HepG2 (cell line): ENCODE results near the gene TM2D1. TPM values are rescaled to one million over a fixed set of nuclear protein-coding genes. Genes with fewer than 3 reads are reported as not detected.

ENCODE experiments used
- ATAC-seq: fragments of 200-7000 bp; cut with Tn5 transposase; 3 replicates; pipeline ENCODE4 v1.9.1; 2020; ENCODE audit warnings: mild to moderate bottlenecking, moderate library complexity
- BruUV-seq: library from RNA; stranded (reverse); fragments of 400-500 nt; replicated peaks from 2 replicates; lab custom pipeline; 2021; lab: Mats Ljungman, UMichigan
- CTCF ChIA-PET: fragments of 300-600 bp; formaldehyde crosslinking; extraction: SDS; loops from one replicate; lab custom pipeline; 2021; ENCODE audit warnings: low total read pairs, inconsistent platforms, low intra/inter-chr PET ratio; lab: Yijun Ruan, JAX
- POLR2A ChIA-PET: fragments of 350-600 bp; sonication (Branson Sonifier 250); formaldehyde crosslinking; loops from one replicate; lab custom pipeline; 2020; ENCODE audit warnings: antibody characterized with exemption, inconsistent platforms; lab: Yijun Ruan, JAX
- DNase-seq: peaks from one replicate; pipeline ENCODE4 v3.0.0-alpha.2; 2015; ENCODE audit warnings: low spot score
- FAIRE-seq: peaks from 3 replicates; lab custom pipeline; 2011; peaks lifted over from hg19 to GRCh38; lab: Jason Lieb, UNC
- H2AFZ ChIP-seq: one replicate; pipeline ENCODE4 v1.6.1; 2011; ENCODE audit warnings: low read length, inconsistent platforms
- H3K27ac ChIP-seq: fragments of 300-600 bp; 3 replicates; pipeline ENCODE4 v1.8.0; 2011; ENCODE audit warnings: mixed run types, mild to moderate bottlenecking, mixed read lengths, low read length, inconsistent platforms; ENCODE audit not compliant: insufficient read depth; ENCODE audit errors: extremely low read length
- H3K27me3 ChIP-seq, 2 experiments: fragments of 200-600 bp in 1 of 2; 2 replicates in 1 of 2; 3 replicates in 1 of 2; pipeline versions ENCODE4 v1.6.0 to v1.8.0; 2011; ENCODE audit warnings: low read length in 2 of 2, mild to moderate bottlenecking in 2 of 2, moderate library complexity in 2 of 2, inconsistent platforms in 1 of 2; ENCODE audit not compliant: insufficient read depth in 2 of 2, control insufficient read depth in 1 of 2
- H3K36me3 ChIP-seq, 2 experiments: fragments of 200-600 bp in 1 of 2; replicated peaks in 1 of 2; 2 replicates in 1 of 2; 3 replicates in 1 of 2; pipeline versions ENCODE4 v1.5.1 to v1.8.0; 2011; ENCODE audit warnings: low read length in 2 of 2, inconsistent platforms in 1 of 2; ENCODE audit not compliant: insufficient read depth in 2 of 2, control insufficient read depth in 1 of 2
- H3K4me1 ChIP-seq: 2 replicates; pipeline ENCODE4 v1.5.1; 2012; ENCODE audit warnings: low read length, inconsistent platforms; ENCODE audit not compliant: insufficient read depth
- H3K4me2 ChIP-seq: 2 replicates; pipeline ENCODE4 v1.6.0; 2011; ENCODE audit warnings: low read depth, low read length, inconsistent platforms
- H3K4me3 ChIP-seq, 3 experiments: fragments of 200-600 bp in 1 of 3; sonication (generic), shearing (Covaris generic) in 1 of 3; replicated peaks in 1 of 3; 2 replicates each; pipeline ENCODE4 v1.5.1; 2011 to 2016; ENCODE audit warnings: low read length in 3 of 3, inconsistent platforms in 2 of 3, low read depth in 2 of 3, mild to moderate bottlenecking in 2 of 3, control low read depth in 1 of 3, mixed read lengths in 1 of 3; ENCODE audit not compliant: insufficient read depth in 1 of 3
- H3K79me2 ChIP-seq: one replicate; pipeline ENCODE4 v1.6.1; 2011; ENCODE audit warnings: low read length, inconsistent platforms; ENCODE audit not compliant: insufficient read depth
- H3K9ac ChIP-seq: 2 replicates; pipeline ENCODE4 v1.6.0; 2011; ENCODE audit warnings: mild to moderate bottlenecking, low read depth, low read length, inconsistent platforms; ENCODE audit not compliant: insufficient read depth
- H3K9me3 ChIP-seq: 2 replicates; pipeline ENCODE4 v1.5.1; 2012; ENCODE audit warnings: mild to moderate bottlenecking, low read length
- H4K20me1 ChIP-seq: 2 replicates; pipeline ENCODE4 v1.6.0; 2011; ENCODE audit warnings: inconsistent platforms, mild to moderate bottlenecking, low read length, moderate library complexity; ENCODE audit not compliant: insufficient read depth
- BORCS8-MEF2B ChIP-seq: sonication (generic); formaldehyde crosslinking; IDR thresholded peaks from 2 replicates; pipeline ENCODE4 v1.8.0; 2022; ENCODE audit warnings: mild to moderate bottlenecking, missing genetic modification reagents
- CCDC6 ChIP-seq: sonication (generic); formaldehyde crosslinking; IDR thresholded peaks from 2 replicates; pipeline ENCODE4 v1.8.1; 2022; ENCODE audit warnings: mild to moderate bottlenecking, missing genetic modification reagents, moderate library complexity
- FOXK1 ChIP-seq: sonication (generic); formaldehyde crosslinking; IDR thresholded peaks from 2 replicates; pipeline ENCODE4 v1.4.0; 2020; ENCODE audit warnings: low read depth, missing genetic modification reagents, borderline replicate concordance
- MAZ ChIP-seq, 2 experiments: sonication (generic) in 1 of 2; formaldehyde crosslinking in 1 of 2; IDR thresholded peaks; 2 replicates each; pipeline versions ENCODE4 v1.5.0 to v1.6.1; 2012 to 2020; ENCODE audit warnings: low read depth in 2 of 2, mild to moderate bottlenecking in 2 of 2, borderline replicate concordance in 1 of 2, improper control_type of control experiment in 1 of 2, low read length in 1 of 2, missing genetic modification reagents in 1 of 2, moderate library complexity in 1 of 2
- POGK ChIP-seq: sonication (generic); formaldehyde crosslinking; conservative IDR thresholded peaks from 2 replicates; pipeline ENCODE4 v1.8.0; 2022; ENCODE audit warnings: mild to moderate bottlenecking, moderate library complexity, missing genetic modification reagents
- SNAPC2 ChIP-seq: sonication (generic); formaldehyde crosslinking; IDR thresholded peaks from 2 replicates; pipeline ENCODE4 v1.8.1; 2022; ENCODE audit warnings: mild to moderate bottlenecking, missing genetic modification reagents
- TOE1 ChIP-seq: sonication (generic); formaldehyde crosslinking; IDR thresholded peaks from 2 replicates; pipeline ENCODE4 v1.4.0; 2020; ENCODE audit warnings: mild to moderate bottlenecking, missing genetic modification reagents
- XRCC5 ChIP-seq: fragments of 200-400 bp; formaldehyde crosslinking; optimal IDR thresholded peaks from 2 replicates; pipeline ENCODE3; 2017; ENCODE audit warnings: mild to moderate bottlenecking, low read length
- ZNF160 ChIP-seq: sonication (generic); formaldehyde crosslinking; IDR thresholded peaks from 2 replicates; pipeline ENCODE4 v1.8.0; 2022; ENCODE audit warnings: mild to moderate bottlenecking, inconsistent platforms, missing genetic modification reagents
- ZNF18 ChIP-seq: sonication (generic); formaldehyde crosslinking; IDR thresholded peaks from 2 replicates; pipeline ENCODE4 v1.8.0; 2022; ENCODE audit warnings: mild to moderate bottlenecking, missing genetic modification reagents; ENCODE audit not compliant: insufficient replicate concordance
- ZNF710 ChIP-seq: sonication (generic); formaldehyde crosslinking; IDR thresholded peaks from 2 replicates; pipeline ENCODE4 v1.5.0; 2020; ENCODE audit warnings: mild to moderate bottlenecking, missing genetic modification reagents, borderline replicate concordance
- ZNF800 ChIP-seq: sonication (generic); formaldehyde crosslinking; IDR thresholded peaks from 2 replicates; pipeline ENCODE4 v1.4.0; 2020; ENCODE audit warnings: missing genetic modification reagents
- WGBS: methylation state at CpG from one replicate; pipeline ENCODE4 v1.1.6; 2017; ENCODE audit warnings: low lambda C conversion rate; 5-methylcytosine and 5-hydroxymethylcytosine counted together
- in situ Hi-C: cut with HindIII; loops from 2 replicates; pipeline ENCODE4 v1.10.0; 2017; ENCODE audit warnings: low pct_unique_long_range_greater_than_20kb; ENCODE audit not compliant: extremely low pct_ligation_motif_present
- intact Hi-C: fragments of 100-400 bp; cut with micrococcal nuclease; formaldehyde crosslinking; loops from one replicate; pipeline ENCODE4 v1.10.0; 2022; ENCODE audit not compliant: unreplicated experiment
- polyA plus RNA-seq, 8 experiments: library from polyadenylated mRNA; depleted of rRNA in 3 of 8; stranded (reverse) in 7 of 8; unstranded in 1 of 8; fragments of >200 nt; fragmentation: Illumina TruSeq in 4 of 8; extraction: Trizol in 4 of 8; gene quantifications; 2 replicates each; pipeline versions ENCODE4 v1.2.1 to v1.2.3, GENCODE V29; 2011 to 2016; ENCODE audit warnings: low read depth in 4 of 8, missing spikeins in 1 of 8, mixed read lengths in 1 of 8; ENCODE audit not compliant: insufficient read depth in 1 of 8
- total RNA-seq, 5 experiments: library from RNA; depleted of rRNA; stranded (reverse); fragments of >200 nt; fragmentation: Illumina TruSeq; extraction: Trizol; gene quantifications; 2 replicates each; pipeline ENCODE4 v1.2.3, GENCODE V29; 2016; ENCODE audit warnings: low read depth in 1 of 5

Gene TM2D1
- total and polyA plus RNA-seq, 2 of the 13 experiments (the other 11 are each of a cell fraction or from before 2014, with no cell fraction given) = 26.6 to 49.0 TPM

- in situ Hi-C loops (no loop called here), intact Hi-C loops (no loop called here)
- ChIA-PET POLR2A (interaction anchor here (0.5 kb wide), 1 partner anchor 11 kb away, joined by 3 read pairs; no protein-coding TSS in a partner anchor), CTCF (no interaction called here)
- Histone ChIP-seq H3K4me1 (peaks cover 33% of the 10 kb centered on the region), H3K4me3 (peak within 1 kb of the TSS; percentile 60 to 88 (median 78)), H2AFZ (peak within 1 kb of the TSS; percentile 89), H3K9ac (peak within 1 kb of the TSS; percentile 67), H3K9me3 (no peaks in the 10 kb centered on the region), H4K20me1 (no peaks in the 10 kb centered on the region), H3K27ac (peak within 1 kb of the TSS; percentile 75), H3K79me2 (peaks cover 4% of the 10 kb centered on the region), H3K4me2 (peak within 1 kb of the TSS; percentile 67), H3K27me3 (no peaks in the 10 kb centered on the region), H3K36me3 (no peaks in the 10 kb centered on the region)
- peak; percentile 82 for ATAC-seq
- peak; percentile 35 for DNase-seq
- BruUV-seq = TSS peak; percentile 98
- WGBS = 2% methylated on average over 20 of the region's 54 CpGs
- no peak for FAIRE-seq
- TF ChIP-seq TOE1 (CRISPR knock-in tag) (no peak), ZNF18 (CRISPR knock-in tag) (no peak), POGK (CRISPR knock-in tag) (no peak), XRCC5 (no peak), FOXK1 (CRISPR knock-in tag) (no peak), BORCS8-MEF2B (CRISPR knock-in tag) (no peak), ZNF710 (CRISPR knock-in tag) (no peak; the same call in 1 of the 2 replicates), SNAPC2 (no peak), CCDC6 (CRISPR knock-in tag) (0 out of 2 replicates have a peak, but pooled peaks have one; percentile 21), MAZ (IDR thresholded peaks at IDR 0.05; ENCODE audit: borderline replicate concordance, low read depth, low read length) (peak; percentile 20; the same call in 1 of the 2 replicates), MAZ (CRISPR knock-in tag; IDR thresholded peaks at IDR 0.05; ENCODE audit: low read depth) (peak; percentile 71; the same call in 1 of the 2 replicates), ZNF160 (CRISPR knock-in tag) (0 out of 2 replicates have a peak, but pooled peaks have one; percentile 10), ZNF800 (CRISPR knock-in tag) (0 out of 2 replicates have a peak, but pooled peaks have one; percentile 42)
Measured at GRCh38 chr1:61741711-61742619, 17.0 kb upstream of the TM2D1 start, which contains the start of gene PATJ. Gene PATJ (plus strand): TSS chr1:61742480. CDS start chr1:61762893, 20,413 bp downstream.
